IMR-90 (cell line): Measurements from ENCODE around the gene TMPRSS3.

Experiments used
- BHLHE40 ChIP-seq: fragments of 150-350 bp; IDR thresholded peaks from 2 replicates; pipeline ENCODE4 v1.6.1; 2016; ENCODE audit warnings: mild to moderate bottlenecking, low read depth, low read length
- CTCF ChIP-seq: conservative IDR thresholded peaks from 2 replicates; pipeline ENCODE4 v1.5.1; 2012; ENCODE audit warnings: mild to moderate bottlenecking, low read depth, low read length, improper control_type of control experiment
- ELK1 ChIP-seq: fragments of 150-350 bp; IDR thresholded peaks from 2 replicates; pipeline ENCODE4 v1.6.1; 2016; ENCODE audit warnings: low read depth, mild to moderate bottlenecking, low read length, moderate library complexity, borderline replicate concordance
- FOS ChIP-seq: fragments of 150-350 bp; IDR thresholded peaks from 2 replicates; pipeline ENCODE4 v1.6.1; 2016; ENCODE audit warnings: low read depth, low read length
- MAFK ChIP-seq: IDR thresholded peaks from 2 replicates; pipeline ENCODE4 v1.6.1; 2012; ENCODE audit warnings: low read depth, low read length, improper control_type of control experiment
- POLR2A ChIP-seq: IDR thresholded peaks from 2 replicates; pipeline ENCODE4 v1.6.1; 2012; ENCODE audit warnings: mild to moderate bottlenecking, low read depth, low read length
- RFX5 ChIP-seq: IDR thresholded peaks from 2 replicates; pipeline ENCODE4 v1.8.0; 2012; ENCODE audit warnings: low read depth, mild to moderate bottlenecking, low read length, moderate library complexity
- SMC3 ChIP-seq: fragments of 150-350 bp; IDR thresholded peaks from 2 replicates; pipeline ENCODE4 v1.6.1; 2016; ENCODE audit warnings: low read depth, mild to moderate bottlenecking, antibody characterized with exemption, low read length, moderate library complexity

- TF ChIP-seq POLR2A (no peak), RFX5 (no peak), FOS (no peak), CTCF (no peak), SMC3 (no peak), ELK1 (no peak), MAFK (no peak), BHLHE40 (no peak)
Measured at GRCh38 chr21:42338729-42339715, 56.8 kb downstream of the TMPRSS3 start.
